Liver (tissue), 9 donors: ENCODE results near the gene RHBDF2. TPM values are rescaled to one million over a fixed set of nuclear protein-coding genes. Genes with fewer than 3 reads are reported as not detected.
"Not testable (repeated sequence)": the region's sequence is repeated elsewhere in the genome, so short reads cannot be mapped to it uniquely, and the experiment has no call there.

Source experiments
- DNase-seq: peaks from one replicate; pipeline ENCODE4 v3.0.0-alpha.2; 2017; ENCODE audit warnings: low spot score
- H3K27ac ChIP-seq, 2 donors: one replicate each; pipeline ENCODE4 v1.7.0; 2013; ENCODE audit warnings: inconsistent platforms in 2 of 2, low read length in 2 of 2, control low read depth in 1 of 2, low read depth in 1 of 2, mild to moderate bottlenecking in 1 of 2
- H3K27me3 ChIP-seq, 4 donors: one replicate each; pipeline versions ENCODE4 v1.6.1 to v1.7.0; 2013; ENCODE audit warnings: low read length in 3 of 4, inconsistent platforms in 1 of 4, mild to moderate bottlenecking in 1 of 4, moderate library complexity in 1 of 4; ENCODE audit not compliant: control insufficient read depth in 4 of 4, insufficient read depth in 4 of 4
- H3K36me3 ChIP-seq, 4 donors: one replicate each; pipeline versions ENCODE4 v1.6.1 to v1.7.0; 2013; ENCODE audit warnings: low read length in 3 of 4, mild to moderate bottlenecking in 3 of 4, low read depth in 1 of 4, moderate library complexity in 1 of 4; ENCODE audit not compliant: control insufficient read depth in 4 of 4, insufficient read depth in 3 of 4
- H3K4me1 ChIP-seq, 4 donors: one replicate each; pipeline versions ENCODE4 v1.6.1 to v1.7.0; 2013; ENCODE audit warnings: low read length in 3 of 4, mild to moderate bottlenecking in 3 of 4, moderate library complexity in 1 of 4; ENCODE audit not compliant: control insufficient read depth in 4 of 4, insufficient read depth in 4 of 4
- H3K4me3 ChIP-seq, 3 donors: one replicate each; pipeline versions ENCODE4 v1.6.1 to v1.7.0; 2013; ENCODE audit warnings: low read length in 3 of 3, control low read depth in 1 of 3, low read depth in 1 of 3, mild to moderate bottlenecking in 1 of 3
- H3K9ac ChIP-seq, 2 donors: one replicate each; pipeline ENCODE4 v1.7.0; 2013; ENCODE audit warnings: low read length in 2 of 2, mild to moderate bottlenecking in 2 of 2, moderate library complexity in 2 of 2, control low read depth in 1 of 2, low read depth in 1 of 2
- H3K9me3 ChIP-seq, 4 donors: one replicate each; pipeline versions ENCODE4 v1.6.1 to v1.7.0; 2013; ENCODE audit warnings: low read length in 3 of 4; ENCODE audit not compliant: control insufficient read depth in 4 of 4
- EGR1 ChIP-seq, 2 donors: IDR thresholded peaks; 2 replicates each; pipeline ENCODE4 v1.6.1; 2016 to 2018; ENCODE audit warnings: antibody characterized with exemption in 2 of 2, low read depth in 2 of 2
- FOXA1 ChIP-seq: IDR thresholded peaks from 2 replicates; pipeline ENCODE4 v1.6.1; 2016; ENCODE audit warnings: antibody characterized with exemption
- FOXA2 ChIP-seq: IDR thresholded peaks from 2 replicates; pipeline ENCODE4 v1.6.1; 2016; ENCODE audit warnings: antibody characterized with exemption
- HNF4A ChIP-seq, 2 donors: conservative IDR thresholded peaks; 2 replicates each; pipeline ENCODE4 v1.6.1; 2016; ENCODE audit warnings: antibody characterized with exemption in 2 of 2, mild to moderate bottlenecking in 2 of 2
- HNF4G ChIP-seq: IDR thresholded peaks from 2 replicates; pipeline ENCODE4 v1.6.1; 2016; ENCODE audit warnings: antibody characterized with exemption
- JUND ChIP-seq, 2 donors: IDR thresholded peaks; 2 replicates each; pipeline ENCODE4 v1.6.1; 2016; ENCODE audit warnings: antibody characterized with exemption in 2 of 2
- MAX ChIP-seq: IDR thresholded peaks from 2 replicates; pipeline ENCODE4 v1.6.1; 2016; ENCODE audit warnings: antibody characterized with exemption
- NR2F2 ChIP-seq: IDR thresholded peaks from 2 replicates; pipeline ENCODE4 v1.6.1; 2016; ENCODE audit warnings: antibody characterized with exemption
- REST ChIP-seq: IDR thresholded peaks from 2 replicates; pipeline ENCODE4 v1.6.1; 2016; ENCODE audit warnings: antibody characterized with exemption, mild to moderate bottlenecking
- RXRA ChIP-seq, 2 donors: IDR thresholded peaks; 2 replicates each; pipeline ENCODE4 v1.6.1; 2017 to 2018; ENCODE audit warnings: antibody characterized with exemption in 2 of 2, mild to moderate bottlenecking in 1 of 2
- SP1 ChIP-seq: IDR thresholded peaks from 2 replicates; pipeline ENCODE4 v1.6.1; 2018; ENCODE audit warnings: antibody characterized with exemption, mild to moderate bottlenecking
- YY1 ChIP-seq: IDR thresholded peaks from 2 replicates; pipeline ENCODE4 v1.6.1; 2016; ENCODE audit warnings: antibody characterized with exemption, mild to moderate bottlenecking
- whole genome bisulfite sequencing: extraction: QIAGEN DNeasy Blood & Tissue Kit; methylation state at CpG from one replicate; pipeline ENCODE4 v1.1.7; 2013; 5-methylcytosine and 5-hydroxymethylcytosine counted together
- polyA plus RNA-seq, 2 donors: library from polyadenylated mRNA; stranded (reverse) in 1 of 2; unstranded in 1 of 2; fragments of 200-250 nt in 1 of 2; fragments of >200 nt in 1 of 2; fragmentation: Nextera tagmentation in 1 of 2; extraction: Ambion mirVana in 1 of 2; gene quantifications; one replicate each; pipeline versions ENCODE4 v1.2.1 to v1.2.3, GENCODE V29; 2013 to 2015
- total RNA-seq, 2 donors: library from RNA; depleted of rRNA; stranded (reverse); fragments of >200 nt; gene quantifications; one replicate each; pipeline ENCODE4 v1.2.3, GENCODE V29; 2014
- donor health status: healthy.
- donor health status: healthy.
- donor health status: healthy.
- donor health status: healthy.
- donor health status: healthy.

Gene RHBDF2
- total and polyA plus RNA-seq, 4 donors, result 2.9 to 6.7 (median 4.6) TPM

GRCh38 chr17:76527430-76528111 is 26.3 kb upstream of the RHBDF2 start:
- 61% methylated on average over 26 of the region's 26 CpGs for WGBS
- peak overlapping the region; percentile 23 to 32 for H3K27ac ChIP-seq
- DNase-seq, result no peak
- H3K4me1 ChIP-seq, result peaks cover 3 to 57% (median 22%) of the 10 kb centered on the region in 4 donors
- H3K4me3 ChIP-seq, result no peak overlapping the region
- H3K9ac ChIP-seq, result no peak overlapping the region
- TF ChIP-seq JUND (IDR thresholded peaks at IDR 0.05) (no peak), SP1 (no peak), REST (no peak)
- H3K9me3 ChIP-seq, result no peaks in the 10 kb centered on the region
- H3K27me3 ChIP-seq, result no peaks in the 10 kb centered on the region
- H3K36me3 ChIP-seq, result no peaks in the 10 kb centered on the region

- not testable (repeated sequence) for H3K9me3 ChIP-seq, H3K9ac ChIP-seq, H3K4me3 ChIP-seq, H3K36me3 ChIP-seq, H3K27me3 ChIP-seq, DNase-seq
- WGBS, result 68% methylated on average over 9 of the region's 9 CpGs
- Histone ChIP-seq H3K27ac (peak overlapping the region in 1 of 2 donors; percentile 23), H3K4me1 (peaks cover 3 to 54% (median 22%) of the 10 kb centered on the region in 4 donors)
Observed at GRCh38 chr17:76527016-76527415, 25.8 kb upstream of the RHBDF2 start.

GRCh38 chr17:76525513-76525833 is 24.2 kb upstream of the RHBDF2 start:
- H3K4me3 ChIP-seq, H3K27me3 ChIP-seq, DNase-seq, H3K36me3 ChIP-seq, H3K9ac ChIP-seq, H3K9me3 ChIP-seq: not testable (repeated sequence)
- peak in 1 of 2 donors; percentile 23 for TF ChIP-seq HNF4A (conservative IDR thresholded peaks at IDR 0.05)
- H3K4me1 ChIP-seq, result peaks cover 3 to 45% (median 19%) of the 10 kb centered on the region in 4 donors
- WGBS, result 80% methylated on average over 8 of the region's 8 CpGs
- H3K27ac ChIP-seq, result peak overlapping the region in 1 of 2 donors; percentile 46

GRCh38 chr17:76524598-76525512 is 23.6 kb upstream of the RHBDF2 start:
- peak overlapping the region in 1 of 2 donors; percentile 46 for H3K27ac ChIP-seq
- H3K27me3 ChIP-seq, result no peaks in the 10 kb centered on the region
- DNase-seq, result no peak
- no peaks in the 10 kb centered on the region for H3K36me3 ChIP-seq
- H3K9ac ChIP-seq, result no peak overlapping the region
- no peaks in the 10 kb centered on the region for H3K9me3 ChIP-seq
- 49% methylated on average over 25 of the region's 25 CpGs for WGBS
- H3K4me1 ChIP-seq, result peaks cover 3 to 39% (median 16%) of the 10 kb centered on the region in 4 donors
- no peak for TF ChIP-seq FOXA1
- peak; percentile 7 for TF ChIP-seq SP1
- TF ChIP-seq NR2F2, result peak; percentile 88
- TF ChIP-seq RXRA (IDR thresholded peaks at IDR 0.05), result peak; percentile 23 to 33
- TF ChIP-seq MAX, result no peak
- TF ChIP-seq HNF4A (conservative IDR thresholded peaks at IDR 0.05), result peak in 1 of 2 donors; percentile 12
- no peak for TF ChIP-seq FOXA2
- no peak for TF ChIP-seq HNF4G
- no peak for TF ChIP-seq EGR1 (IDR thresholded peaks at IDR 0.05; ENCODE audit: low read depth in 2 of 2)
- TF ChIP-seq YY1, result no peak
- no peak for TF ChIP-seq JUND (IDR thresholded peaks at IDR 0.05)
- no peak overlapping the region for H3K4me3 ChIP-seq
